H1 (cell line): ENCODE results near the gene DGKD. TPM values are rescaled to one million over a fixed set of nuclear protein-coding genes. Genes with fewer than 3 reads are reported as not detected.

Experiments
- CTCF ChIA-PET: fragments of 300-600 bp; sonication (Branson Sonifier 250); formaldehyde crosslinking; loops from one replicate; lab custom pipeline; 2021; ENCODE audit not compliant: partially characterized antibody; lab: Charles Lee
- POLR2A ChIA-PET: fragments of 300-600 bp; sonication (Branson Sonifier 250); formaldehyde crosslinking; loops from one replicate; lab custom pipeline; 2021; ENCODE audit warnings: inconsistent platforms; ENCODE audit not compliant: partially characterized antibody; lab: Charles Lee
- DNase-seq, 2 experiments: peaks; one replicate each; pipeline versions ENCODE4 v3.0.0 to v3.0.0-alpha.2; 2010 to 2022; ENCODE audit warnings: low spot score in 2 of 2, low read depth in 1 of 2, mixed read lengths in 1 of 2
- FAIRE-seq: peaks from 2 replicates; lab custom pipeline; 2011; peaks lifted over from hg19 to GRCh38; lab: Jason Lieb, UNC
- H2AFZ ChIP-seq: 2 replicates; pipeline ENCODE4 v1.8.1; 2012; ENCODE audit warnings: low read length, inconsistent platforms
- H2AK5ac ChIP-seq: 2 replicates; pipeline ENCODE4 v1.6.1; 2013; ENCODE audit warnings: low read depth, low read length
- H2BK120ac ChIP-seq: replicated peaks from 2 replicates; pipeline ENCODE3; 2013; ENCODE audit warnings: low read depth, low read length, inconsistent platforms
- H2BK12ac ChIP-seq: 2 replicates; pipeline ENCODE4 v1.6.1; 2013; ENCODE audit warnings: low read depth, low read length
- H2BK15ac ChIP-seq: 2 replicates; pipeline ENCODE4 v1.6.1; 2013; ENCODE audit warnings: low read length
- H2BK20ac ChIP-seq: 2 replicates; pipeline ENCODE4 v1.6.1; 2013; ENCODE audit warnings: low read length
- H2BK5ac ChIP-seq: 2 replicates; pipeline ENCODE4 v1.6.1; 2013; ENCODE audit warnings: low read depth, low read length
- H3K14ac ChIP-seq: 2 replicates; pipeline ENCODE4 v1.6.1; 2013; ENCODE audit warnings: inconsistent platforms; ENCODE audit not compliant: insufficient read length
- H3K18ac ChIP-seq: 2 replicates; pipeline ENCODE4 v1.6.1; 2013; ENCODE audit warnings: low read length; ENCODE audit errors: extremely low read depth
- H3K23ac ChIP-seq: 2 replicates; pipeline ENCODE4 v1.6.1; 2013; ENCODE audit warnings: inconsistent platforms; ENCODE audit not compliant: insufficient read length
- H3K23me2 ChIP-seq: 2 replicates; pipeline ENCODE4 v1.6.1; 2013; ENCODE audit warnings: low read depth, low read length
- H3K27ac ChIP-seq: 2 replicates; pipeline ENCODE4 v1.6.1; 2011; ENCODE audit warnings: low read depth, low read length, inconsistent platforms
- H3K27me3 ChIP-seq, 4 experiments: replicated peaks in 1 of 4; 1 replicate in 1 of 4; 2 replicates in 3 of 4; pipeline versions ENCODE4 v1.6.1 to v1.8.1; 2011 to 2013; ENCODE audit warnings: low read length in 3 of 4, mild to moderate bottlenecking in 3 of 4, inconsistent platforms in 2 of 4, mixed read lengths in 2 of 4, moderate library complexity in 1 of 4; ENCODE audit not compliant: control insufficient read depth in 3 of 4, insufficient read depth in 3 of 4; ENCODE audit errors: extremely low read depth in 1 of 4
- H3K36me3 ChIP-seq, 4 experiments: 2 replicates each; pipeline versions ENCODE4 v1.6.1 to v1.8.1; 2011 to 2013; ENCODE audit warnings: mild to moderate bottlenecking in 4 of 4, low read length in 3 of 4, moderate library complexity in 2 of 4, control low read depth in 1 of 4, inconsistent platforms in 1 of 4; ENCODE audit not compliant: insufficient read depth in 4 of 4, control insufficient read depth in 2 of 4
- H3K4ac ChIP-seq: replicated peaks from 2 replicates; pipeline ENCODE3; 2013; ENCODE audit warnings: low read length, low read depth, mixed read lengths, inconsistent platforms; ENCODE audit not compliant: insufficient read length
- H3K4me1 ChIP-seq, 4 experiments: replicated peaks in 1 of 4; 1 replicate in 1 of 4; 2 replicates in 3 of 4; pipeline versions ENCODE4 v1.6.1 to v1.8.1; 2011 to 2013; ENCODE audit warnings: low read length in 3 of 4, inconsistent platforms in 2 of 4, mixed read lengths in 1 of 4; ENCODE audit not compliant: insufficient read depth in 4 of 4, control insufficient read depth in 3 of 4
- H3K4me2 ChIP-seq, 2 experiments: 2 replicates each; pipeline versions ENCODE4 v1.6.1 to v1.8.1; 2011 to 2013; ENCODE audit warnings: low read depth in 2 of 2, low read length in 2 of 2, control low read depth in 1 of 2, inconsistent platforms in 1 of 2, mild to moderate bottlenecking in 1 of 2; ENCODE audit not compliant: insufficient read depth in 1 of 2
- H3K4me3 ChIP-seq, 4 experiments: fragments of 200-600, 300-600 bp in 1 of 4; sonication (generic), shearing (Covaris generic), sonication (Bioruptor Twin) in 1 of 4; 2 replicates each; pipeline versions ENCODE4 v1.5.1 to v1.8.1; 2011 to 2016; ENCODE audit warnings: low read length in 4 of 4, low read depth in 3 of 4, control low read depth in 2 of 4, inconsistent platforms in 2 of 4, mild to moderate bottlenecking in 2 of 4, mixed read lengths in 1 of 4, moderate library complexity in 1 of 4; ENCODE audit not compliant: insufficient read depth in 2 of 4; ENCODE audit errors: extremely low read depth in 1 of 4
- H3K56ac ChIP-seq: replicated peaks from 2 replicates; pipeline ENCODE3; 2013; ENCODE audit warnings: low read depth, mild to moderate bottlenecking, mixed read lengths, low read length, inconsistent platforms; ENCODE audit not compliant: insufficient read length
- H3K79me1 ChIP-seq: 2 replicates; pipeline ENCODE4 v1.6.1; 2013; ENCODE audit warnings: low read depth, low read length, control low read depth
- H3K79me2 ChIP-seq, 2 experiments: 2 replicates each; pipeline versions ENCODE4 v1.6.1 to v1.8.1; 2012 to 2013; ENCODE audit warnings: low read length in 2 of 2, mild to moderate bottlenecking in 2 of 2, inconsistent platforms in 1 of 2; ENCODE audit not compliant: insufficient read depth in 2 of 2, control insufficient read depth in 1 of 2
- H3K9ac ChIP-seq, 4 experiments: replicated peaks in 1 of 4; 1 replicate in 1 of 4; 2 replicates in 3 of 4; pipeline versions ENCODE4 v1.6.1 to v1.8.1; 2011 to 2013; ENCODE audit warnings: low read depth in 3 of 4, low read length in 3 of 4, control low read depth in 2 of 4, mild to moderate bottlenecking in 2 of 4, moderate library complexity in 2 of 4, inconsistent platforms in 1 of 4; ENCODE audit errors: extremely low read depth in 1 of 4
- H3K9me3 ChIP-seq, 2 experiments: 2 replicates each; pipeline versions ENCODE4 v1.6.1 to v1.8.1; 2012 to 2013; ENCODE audit warnings: mild to moderate bottlenecking in 2 of 2, moderate library complexity in 2 of 2, control low read depth in 1 of 2, inconsistent platforms in 1 of 2, low read depth in 1 of 2, low read length in 1 of 2, mixed read lengths in 1 of 2; ENCODE audit not compliant: insufficient read depth in 2 of 2
- H4K20me1 ChIP-seq, 2 experiments: replicated peaks in 1 of 2; 2 replicates each; pipeline versions ENCODE3 to v1.8.1; 2011 to 2013; ENCODE audit warnings: inconsistent platforms in 2 of 2, low read length in 2 of 2, mild to moderate bottlenecking in 1 of 2; ENCODE audit not compliant: insufficient read depth in 2 of 2, control insufficient read depth in 1 of 2
- H4K5ac ChIP-seq: 2 replicates; pipeline ENCODE4 v1.6.1; 2013; ENCODE audit warnings: low read length, low read depth, mixed read lengths, inconsistent platforms; ENCODE audit not compliant: insufficient read length
- H4K8ac ChIP-seq: 2 replicates; pipeline ENCODE4 v1.8.0; 2013; ENCODE audit warnings: mild to moderate bottlenecking, moderate library complexity, low read length, inconsistent platforms; ENCODE audit not compliant: insufficient read depth; ENCODE audit errors: extremely low read depth
- H4K91ac ChIP-seq: replicated peaks from 2 replicates; pipeline ENCODE3; 2013; ENCODE audit warnings: low read length, mixed read lengths, inconsistent platforms; ENCODE audit not compliant: insufficient read length
- ATF2 ChIP-seq: IDR thresholded peaks from 2 replicates; pipeline ENCODE4 v1.6.1; 2012; ENCODE audit warnings: low read length, inconsistent platforms
- CEBPB ChIP-seq: IDR thresholded peaks from 2 replicates; pipeline ENCODE4 v1.6.1; 2012; ENCODE audit warnings: low read depth, low read length
- EGR1 ChIP-seq: IDR thresholded peaks from 2 replicates; pipeline ENCODE4 v1.6.1; 2011; ENCODE audit warnings: low read depth, low read length, borderline replicate concordance
- EZH2 ChIP-seq: fragments of 200-600 bp; sonication (generic); IDR thresholded peaks from 2 replicates; pipeline ENCODE4 v1.7.1; 2012; ENCODE audit warnings: low read depth, mild to moderate bottlenecking, moderate library complexity, low read length, inconsistent platforms; ENCODE audit not compliant: severe bottlenecking
- SAP30 ChIP-seq: fragments of 300-600 bp; sonication (generic); IDR thresholded peaks from 2 replicates; pipeline ENCODE4 v1.7.1; 2012; ENCODE audit warnings: low read length, moderate library complexity, mild to moderate bottlenecking, inconsistent platforms; ENCODE audit not compliant: insufficient read depth, insufficient replicate concordance
- SRF ChIP-seq: IDR thresholded peaks from 2 replicates; pipeline ENCODE4 v1.6.1; 2011; ENCODE audit warnings: mild to moderate bottlenecking, low read depth, low read length, moderate library complexity
- WGBS, 2 experiments: shearing (Covaris generic) in 1 of 2; methylation state at CpG; one replicate each; pipeline versions ENCODE4 v1.1.6 to v1.1.7; 2013 to 2015; ENCODE audit warnings: low lambda C conversion rate in 2 of 2, mixed read lengths in 2 of 2, inconsistent platforms in 1 of 2, low coverage in 1 of 2, missing lambda C conversion rate in 1 of 2; ENCODE audit not compliant: insufficient replicate concordance in 2 of 2, insufficient coverage in 1 of 2, insufficient read length in 1 of 2; ENCODE audit errors: extremely low coverage in 1 of 2, missing lambda C conversion rate in 1 of 2; 5-methylcytosine and 5-hydroxymethylcytosine counted together
- polyA plus RNA-seq, 7 experiments: library from polyadenylated mRNA; depleted of rRNA in 3 of 7; stranded (reverse) in 5 of 7; unstranded in 2 of 7; fragments of >200 nt in 5 of 7; fragments of 200-250 nt in 2 of 7; gene quantifications; 1 replicate in 5 of 7; 2 replicates in 1 of 7; 4 replicates in 1 of 7; pipeline versions ENCODE4 v1.2.1 to v1.2.3, GENCODE V29; 2011 to 2013; ENCODE audit warnings: missing spikeins in 2 of 7, mixed read lengths in 2 of 7
- total RNA-seq: library from RNA; stranded (reverse); fragmentation: NEBNext Ultra II Directional; extraction: Animal tissue kit (Norgen Biotek cat#: 25700); gene quantifications from 2 replicates; pipeline ENCODE4 v1.2.1, GENCODE V29; 2021

The DGKD gene
- total and polyA plus RNA-seq, 2 of the 8 experiments (the other 6 are each of a cell fraction or from before 2014, with no cell fraction given): 7.7 to 30.9 TPM

- no peak overlapping the region for H2AK5ac ChIP-seq
- H2BK5ac ChIP-seq: no peak overlapping the region; the same call in 1 of the 2 replicates
- H3K27me3 ChIP-seq: no peaks in the 10 kb centered on the region
- ChIA-PET POLR2A (no interaction called here), CTCF (interaction anchor here (0.5 to 1.8 kb wide), 7 partner anchors 21 to 1184 kb away, joined by 3 to 6 read pairs (median 3); partner anchors contain the start of gene UGT1A5)
- no peaks in the 10 kb centered on the region for H3K79me2 ChIP-seq
- H3K9ac ChIP-seq: no peak overlapping the region
- H3K18ac ChIP-seq: no peak overlapping the region
- H4K20me1 ChIP-seq: peaks cover 0 to 3% of the 10 kb centered on the region in 2 experiments
- no peaks in the 10 kb centered on the region for H3K79me1 ChIP-seq
- no peaks in the 10 kb centered on the region; a peak in 1 of 8 replicates for H3K36me3 ChIP-seq
- H2AFZ ChIP-seq: no peak overlapping the region
- no peak overlapping the region for H3K56ac ChIP-seq
- H2BK12ac ChIP-seq: peak overlapping the region; percentile 50; the same call in 1 of the 2 replicates
- WGBS, 2 experiments: 91% methylated on average over 14 of the region's 14 CpGs; no CpG with 5 or more reads in 1 of the 2 experiments
- no peak overlapping the region for H2BK15ac ChIP-seq
- no peak overlapping the region for H2BK120ac ChIP-seq
- H4K8ac ChIP-seq: no peak overlapping the region
- H3K23ac ChIP-seq: no peak overlapping the region
- FAIRE-seq: no peak
- H3K4me1 ChIP-seq: peaks cover 0 to 6% (median 0%) of the 10 kb centered on the region in 4 experiments; a peak in 2 of 7 replicates
- no peak overlapping the region for H2BK20ac ChIP-seq
- H3K27ac ChIP-seq: no peak overlapping the region
- H4K91ac ChIP-seq: no peak overlapping the region
- H3K4me3 ChIP-seq: no peak overlapping the region
- no peaks in the 10 kb centered on the region for H3K9me3 ChIP-seq
- H4K5ac ChIP-seq: no peak overlapping the region
- no peak for TF ChIP-seq SAP30
- no peak for TF ChIP-seq EZH2
- TF ChIP-seq EGR1: no peak
- TF ChIP-seq CEBPB: no peak
- TF ChIP-seq SRF: no peak
- TF ChIP-seq ATF2: no peak
- TF ChIP-seq, all 59 proteins: peak for 0
- H3K4ac ChIP-seq: no peak overlapping the region
- H3K23me2 ChIP-seq: no peaks in the 10 kb centered on the region
- H3K14ac ChIP-seq: no peak overlapping the region
- no peak overlapping the region for H3K4me2 ChIP-seq
- DNase-seq: no peak
Observed at GRCh38 chr2:233476063-233476410, 121.7 kb downstream of the DGKD start.
